D721Med (cell line): ENCODE results near the gene PSEN1.

ENCODE experiments used
- DNase-seq: peaks from one replicate; pipeline ENCODE4 v3.0.0; 2011; ENCODE audit warnings: low spot score; ENCODE audit not compliant: insufficient read length
- FAIRE-seq: peaks from 2 replicates; lab custom pipeline; 2011; peaks lifted over from hg19 to GRCh38; lab: Jason Lieb, UNC
- CTCF ChIP-seq: IDR thresholded peaks from 2 replicates; pipeline ENCODE4 v1.5.1; 2012; ENCODE audit warnings: mild to moderate bottlenecking, control low read depth; ENCODE audit not compliant: insufficient read depth; ENCODE audit errors: missing control alignments

PSEN1 gene

GRCh38 chr14:73211251-73212040 is 75.1 kb downstream of the PSEN1 start:
- FAIRE-seq (no peak), DNase-seq (no peak)
- no peak for TF ChIP-seq CTCF

GRCh38 chr14:73216030-73216429 is 79.7 kb downstream of the PSEN1 start:
- no peak for TF ChIP-seq CTCF
- FAIRE-seq (no peak), DNase-seq (no peak)

DNA sequence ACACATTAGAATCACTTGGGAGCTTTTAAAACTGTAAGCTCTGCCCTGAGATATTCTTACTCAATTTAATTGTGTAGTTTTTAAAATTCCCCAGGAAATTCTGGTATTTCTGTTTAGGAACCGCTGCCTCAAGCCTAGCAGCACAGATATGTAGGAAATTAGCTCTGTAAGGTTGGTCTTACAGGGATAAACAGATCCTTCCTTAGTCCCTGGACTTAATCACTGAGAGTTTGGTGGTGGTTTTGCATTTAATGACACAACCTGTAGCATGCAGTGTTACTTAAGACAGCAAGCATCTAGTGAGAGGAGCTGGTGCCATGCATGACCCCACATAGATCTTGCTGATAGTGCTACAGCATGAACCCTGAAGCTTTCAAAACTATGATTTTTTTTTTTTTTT is 81.1 kb downstream of the PSEN1 start:
- TF ChIP-seq CTCF: no peak
- DNase-seq (no peak), FAIRE-seq (no peak)

DNA sequence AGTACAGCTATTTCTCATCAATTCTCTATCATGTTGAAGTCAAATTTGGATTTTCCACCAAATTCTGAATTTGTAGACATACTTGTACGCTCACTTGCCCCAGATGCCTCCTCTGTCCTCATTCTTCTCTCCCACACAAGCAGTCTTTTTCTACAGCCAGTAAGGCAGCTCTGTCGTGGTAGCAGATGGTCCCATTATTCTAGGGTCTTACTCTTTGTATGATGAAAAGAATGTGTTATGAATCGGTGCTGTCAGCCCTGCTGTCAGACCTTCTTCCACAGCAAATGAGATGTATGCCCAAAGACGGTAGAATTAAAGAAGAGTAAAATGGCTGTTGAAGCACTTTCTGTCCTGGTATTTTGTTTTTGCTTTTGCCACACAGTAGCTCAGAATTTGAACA is 83.8 kb downstream of the PSEN1 start:
- no peak for TF ChIP-seq CTCF
- FAIRE-seq (no peak), DNase-seq (no peak)

DNA sequence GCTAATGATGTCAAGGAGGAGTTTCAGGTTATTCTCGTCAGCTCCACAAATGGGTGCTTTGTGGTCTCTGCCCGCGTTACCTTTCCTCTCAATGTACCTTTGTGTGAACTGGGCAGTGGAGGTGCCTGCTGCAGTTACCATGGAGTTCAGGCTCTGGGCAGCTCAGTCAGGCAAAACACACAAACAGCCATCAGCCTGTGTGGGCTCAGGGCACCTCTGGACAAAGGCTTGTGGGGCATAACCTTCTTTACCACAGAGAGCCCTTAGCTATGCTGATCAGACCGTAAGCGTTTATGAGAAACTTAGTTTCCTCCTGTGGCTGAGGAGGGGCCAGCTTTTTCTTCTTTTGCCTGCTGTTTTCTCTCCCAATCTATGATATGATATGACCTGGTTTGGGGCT is 84.3 kb downstream of the PSEN1 start:
- no peak for TF ChIP-seq CTCF
- DNase-seq (no peak), FAIRE-seq (no peak)

- FAIRE-seq (no peak), DNase-seq (no peak)
- no peak for TF ChIP-seq CTCF
Observed at GRCh38 chr14:73221945-73222344, 85.6 kb downstream of the PSEN1 start.

DNA sequence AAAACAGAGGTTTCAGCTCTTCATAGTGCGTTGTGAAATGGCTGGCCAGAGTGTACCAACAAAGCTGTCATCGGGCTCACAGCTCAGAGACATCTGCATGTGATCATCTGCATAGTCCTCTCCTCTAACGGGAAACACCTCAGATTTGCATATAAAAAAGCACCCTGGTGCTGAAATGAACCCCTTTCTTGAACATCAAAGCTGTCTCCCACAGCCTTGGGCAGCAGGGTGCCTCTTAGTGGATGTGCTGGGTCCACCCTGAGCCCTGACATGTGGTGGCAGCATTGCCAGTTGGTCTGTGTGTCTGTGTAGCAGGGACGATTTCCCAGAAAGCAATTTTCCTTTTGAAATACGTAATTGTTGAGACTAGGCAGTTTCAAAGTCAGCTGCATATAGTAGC is 86.7 kb downstream of the PSEN1 start:
- DNase-seq (no peak), FAIRE-seq (no peak)
- TF ChIP-seq CTCF: no peak
